CD14-positive monocyte (primary cell): ENCODE measurements around the gene SLC2A9. TPM values are rescaled to one million over a fixed set of nuclear protein-coding genes. Genes with fewer than 3 reads are reported as not detected.
"Not testable (repeated sequence)": the region's sequence is repeated elsewhere in the genome, so short reads cannot be mapped to it uniquely, and the experiment has no call there.

ENCODE experiments used
- DNase-seq, 3 donors: peaks; one replicate each; pipeline ENCODE4 v3.0.0-alpha.2; 2011 to 2022
- H2AFZ ChIP-seq: 2 replicates; pipeline ENCODE4 v1.6.0; 2012; ENCODE audit warnings: mild to moderate bottlenecking, low read depth, low read length, inconsistent platforms; ENCODE audit not compliant: insufficient read depth, poor library complexity, severe bottlenecking
- H3K27ac ChIP-seq, 2 donors: 1 replicate in 1 of 2; 2 replicates in 1 of 2; pipeline ENCODE4 v1.5.1; 2012 to 2013; ENCODE audit warnings: low read length in 2 of 2, control low read depth in 1 of 2, inconsistent platforms in 1 of 2, low read depth in 1 of 2, mild to moderate bottlenecking in 1 of 2
- H3K27me3 ChIP-seq, 2 donors: one replicate each; pipeline versions ENCODE4 v1.6.0 to v1.6.1; 2011 to 2013; ENCODE audit warnings: low read length in 2 of 2; ENCODE audit not compliant: control insufficient read depth in 2 of 2, insufficient read depth in 2 of 2
- H3K36me3 ChIP-seq, 2 donors: replicated peaks in 1 of 2; 1 replicate in 1 of 2; 2 replicates in 1 of 2; pipeline versions ENCODE4 v1.5.1 to v1.6.1; 2012 to 2013; ENCODE audit warnings: low read length in 2 of 2, control low read depth in 1 of 2, inconsistent platforms in 1 of 2, mild to moderate bottlenecking in 1 of 2; ENCODE audit not compliant: insufficient read depth in 2 of 2, control insufficient read depth in 1 of 2
- H3K4me1 ChIP-seq, 2 donors: 1 replicate in 1 of 2; 2 replicates in 1 of 2; pipeline versions ENCODE4 v1.5.1 to v1.6.1; 2012 to 2013; ENCODE audit warnings: low read length in 2 of 2, control low read depth in 1 of 2, inconsistent platforms in 1 of 2, mild to moderate bottlenecking in 1 of 2, moderate library complexity in 1 of 2; ENCODE audit not compliant: insufficient read depth in 2 of 2, control insufficient read depth in 1 of 2
- H3K4me2 ChIP-seq: replicated peaks from 2 replicates; pipeline ENCODE3; 2012; ENCODE audit warnings: low read length, moderate library complexity, mild to moderate bottlenecking; ENCODE audit not compliant: poor library complexity, severe bottlenecking; ENCODE audit errors: extremely low read depth
- H3K4me3 ChIP-seq, 3 experiments: fragments of 200-600 bp in 1 of 3; sonication (generic) in 1 of 3; replicated peaks in 1 of 3; 1 replicate in 2 of 3; 2 replicates in 1 of 3; pipeline ENCODE4 v1.5.1; 2011 to 2013; ENCODE audit warnings: low read length in 3 of 3, mild to moderate bottlenecking in 3 of 3, control low read depth in 2 of 3, low read depth in 2 of 3, inconsistent platforms in 1 of 3, moderate library complexity in 1 of 3
- H3K79me2 ChIP-seq: 2 replicates; pipeline ENCODE4 v1.6.0; 2012; ENCODE audit warnings: mild to moderate bottlenecking, control low read depth, inconsistent platforms, low read length, moderate library complexity; ENCODE audit not compliant: insufficient read depth
- H3K9ac ChIP-seq: 2 replicates; pipeline ENCODE4 v1.6.0; 2017; ENCODE audit warnings: low read length, mild to moderate bottlenecking; ENCODE audit not compliant: insufficient read depth, poor library complexity, severe bottlenecking
- H3K9me3 ChIP-seq, 2 donors: replicated peaks in 1 of 2; 1 replicate in 1 of 2; 2 replicates in 1 of 2; pipeline versions ENCODE4 v1.5.1 to v1.6.1; 2012 to 2013; ENCODE audit warnings: low read length in 2 of 2, control low read depth in 1 of 2; ENCODE audit not compliant: control insufficient read depth in 1 of 2, insufficient read depth in 1 of 2
- H4K20me1 ChIP-seq: 2 replicates; pipeline ENCODE4 v1.6.0; 2012; ENCODE audit warnings: mild to moderate bottlenecking, low read length, control low read depth, moderate library complexity; ENCODE audit not compliant: insufficient read depth
- H3K27ac Mint-ChIP-seq, 7 donors: one replicate each; pipeline ENCODE4 v1.8.0; 2020; ENCODE audit warnings: mild to moderate bottlenecking in 7 of 7, mixed read lengths in 7 of 7, moderate library complexity in 6 of 7, inconsistent platforms in 2 of 7
- H3K27me3 Mint-ChIP-seq, 3 donors: one replicate each; pipeline ENCODE4 v1.8.0; 2021 to 2022; ENCODE audit warnings: low read depth in 3 of 3, mild to moderate bottlenecking in 3 of 3, mixed read lengths in 3 of 3, moderate library complexity in 3 of 3, inconsistent platforms in 1 of 3
- H3K36me3 Mint-ChIP-seq, 2 donors: one replicate each; pipeline ENCODE4 v1.8.0; 2020; ENCODE audit warnings: mixed read lengths in 2 of 2, inconsistent platforms in 1 of 2, mild to moderate bottlenecking in 1 of 2
- H3K4me1 Mint-ChIP-seq: one replicate; pipeline ENCODE4 v1.8.0; 2020; ENCODE audit warnings: mild to moderate bottlenecking, mixed read lengths
- H3K4me3 Mint-ChIP-seq, 2 donors: one replicate each; pipeline ENCODE4 v1.8.0; 2020; ENCODE audit warnings: mild to moderate bottlenecking in 2 of 2, mixed read lengths in 2 of 2, moderate library complexity in 1 of 2
- H3K9me3 Mint-ChIP-seq, 7 donors: one replicate each; pipeline ENCODE4 v1.8.0; 2020 to 2022; ENCODE audit warnings: mixed read lengths in 7 of 7, mild to moderate bottlenecking in 6 of 7, moderate library complexity in 6 of 7, inconsistent platforms in 2 of 7
- WGBS: methylation state at CpG from one replicate; pipeline ENCODE4 v1.1.5; 2013; ENCODE audit warnings: missing lambda C conversion rate; ENCODE audit not compliant: insufficient coverage; 5-methylcytosine and 5-hydroxymethylcytosine counted together
- intact Hi-C, 2 donors: fragments of 100-400 bp; cut with micrococcal nuclease; formaldehyde crosslinking; loops; one replicate each; pipeline versions ENCODE4 v1.15.0 to v1.15.1; 2023
- polyA plus RNA-seq, 3 donors: library from polyadenylated mRNA; depleted of rRNA in 1 of 3; unstranded in 2 of 3; stranded (reverse) in 1 of 3; fragments of 300-500 nt in 2 of 3; fragments of >200 nt in 1 of 3; fragmentation: Illumina TruSeq in 2 of 3; gene quantifications; 1 replicate in 2 of 3; 2 replicates in 1 of 3; pipeline ENCODE4 v1.2.3, GENCODE V29; 2012 to 2021
- TF ChIP-seq, protein P1 (sequence below): fragments of 200-600 bp; IDR thresholded peaks from one replicate; pipeline ENCODE4 v1.8.0; 2022; ENCODE audit warnings: antibody characterized with exemption, mild to moderate bottlenecking

The SLC2A9 gene
- polyA plus RNA-seq, 3 donors = 27.3 to 38.6 (median 34.7) TPM

DNA sequence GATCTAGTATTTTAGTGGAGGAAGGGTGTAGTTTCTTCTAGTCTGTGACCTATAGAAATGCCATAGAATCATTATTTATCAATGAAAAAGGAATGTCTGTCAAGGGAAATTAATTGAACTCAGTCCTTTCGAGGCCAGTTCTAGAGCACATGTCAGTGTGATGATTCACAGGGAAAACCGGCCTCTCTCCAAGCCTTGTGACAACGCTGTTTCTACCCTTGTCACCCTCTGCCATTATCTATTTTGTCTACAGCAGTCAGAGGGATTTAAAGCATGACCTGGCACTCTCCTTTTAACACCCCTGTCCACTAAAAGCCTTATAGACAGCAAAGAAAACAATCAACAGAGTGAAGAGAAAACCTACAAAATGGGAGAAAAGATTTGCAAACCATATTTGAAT is 120.0 kb downstream of the SLC2A9 start:
- intact Hi-C loops = no loop called here
- Histone ChIP-seq H3K79me2 (no peaks in the 10 kb centered on the region), H3K4me1 (peaks cover 0 to 6% of the 10 kb centered on the region in 2 donors), H3K36me3 (peaks cover 38 to 72% of the 10 kb centered on the region in 2 donors), H4K20me1 (no peaks in the 10 kb centered on the region), H3K4me2 (no peak overlapping the region), H3K9me3 (no peaks in the 10 kb centered on the region), H2AFZ (no peak overlapping the region), H3K27me3 (no peaks in the 10 kb centered on the region), H3K27ac (peak overlapping the region in 1 of 2 donors; percentile 26), H3K9ac (no peak overlapping the region), H3K4me3 (no peak overlapping the region)
- WGBS = no CpG with 5 or more reads among the region's 3 CpGs
- Mint-ChIP-seq H3K4me3 (no peak overlapping the region), H3K4me1 (peaks cover 5% of the 10 kb centered on the region), H3K36me3 (peaks cover 60 to 67% of the 10 kb centered on the region in 2 donors), H3K27me3 (no peaks in the 10 kb centered on the region), H3K27ac (peak overlapping the region in 4 of 7 donors; percentile 22 to 85 (median 64)), H3K9me3 (peaks cover 0 to 6% (median 0%) of the 10 kb centered on the region in 7 donors)
- peak in 1 of 3 donors; percentile 55 for DNase-seq
- TF ChIP-seq, protein P1, sequence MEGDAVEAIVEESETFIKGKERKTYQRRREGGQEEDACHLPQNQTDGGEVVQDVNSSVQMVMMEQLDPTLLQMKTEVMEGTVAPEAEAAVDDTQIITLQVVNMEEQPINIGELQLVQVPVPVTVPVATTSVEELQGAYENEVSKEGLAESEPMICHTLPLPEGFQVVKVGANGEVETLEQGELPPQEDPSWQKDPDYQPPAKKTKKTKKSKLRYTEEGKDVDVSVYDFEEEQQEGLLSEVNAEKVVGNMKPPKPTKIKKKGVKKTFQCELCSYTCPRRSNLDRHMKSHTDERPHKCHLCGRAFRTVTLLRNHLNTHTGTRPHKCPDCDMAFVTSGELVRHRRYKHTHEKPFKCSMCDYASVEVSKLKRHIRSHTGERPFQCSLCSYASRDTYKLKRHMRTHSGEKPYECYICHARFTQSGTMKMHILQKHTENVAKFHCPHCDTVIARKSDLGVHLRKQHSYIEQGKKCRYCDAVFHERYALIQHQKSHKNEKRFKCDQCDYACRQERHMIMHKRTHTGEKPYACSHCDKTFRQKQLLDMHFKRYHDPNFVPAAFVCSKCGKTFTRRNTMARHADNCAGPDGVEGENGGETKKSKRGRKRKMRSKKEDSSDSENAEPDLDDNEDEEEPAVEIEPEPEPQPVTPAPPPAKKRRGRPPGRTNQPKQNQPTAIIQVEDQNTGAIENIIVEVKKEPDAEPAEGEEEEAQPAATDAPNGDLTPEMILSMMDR = no peak

DNA sequence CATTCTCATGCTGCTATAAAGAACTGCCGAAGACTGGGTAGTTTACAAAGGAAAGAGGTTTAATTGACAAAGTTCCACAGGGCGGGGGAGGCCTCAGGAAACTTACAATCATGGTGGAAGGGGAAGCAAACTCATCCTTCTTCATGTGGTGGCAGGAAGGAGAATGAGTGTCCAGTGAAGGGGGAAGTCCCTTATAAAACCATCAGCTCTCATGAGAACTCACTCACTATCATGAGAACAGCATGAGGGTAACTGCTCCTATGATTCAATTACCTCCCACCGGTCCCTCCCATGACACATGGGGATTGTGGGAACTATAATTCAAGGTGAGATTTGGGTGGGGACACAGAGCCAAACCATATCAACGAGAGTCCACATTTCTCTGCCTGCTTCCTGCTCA is 120.7 kb downstream of the SLC2A9 start:
- intact Hi-C loops, H3K4me1 ChIP-seq, H3K4me3 Mint-ChIP-seq, H3K9ac ChIP-seq, H3K27me3 ChIP-seq, H4K20me1 ChIP-seq, H3K4me1 Mint-ChIP-seq, H3K9me3 Mint-ChIP-seq, H3K79me2 ChIP-seq, H3K4me3 ChIP-seq, H2AFZ ChIP-seq, H3K4me2 ChIP-seq, H3K9me3 ChIP-seq, H3K27me3 Mint-ChIP-seq: not testable (repeated sequence)
- DNase-seq = peak; percentile 6 to 79 (median 12)
- peak overlapping the region in 4 of 7 donors; percentile 22 to 85 (median 64) for H3K27ac Mint-ChIP-seq
- H3K36me3 Mint-ChIP-seq = peaks cover 60 to 66% of the 10 kb centered on the region in 2 donors
- H3K36me3 ChIP-seq = peaks cover 32 to 66% of the 10 kb centered on the region in 2 donors
- WGBS = 40% methylated on average over 2 of the region's 4 CpGs
- H3K27ac ChIP-seq = peak overlapping the region in 1 of 2 donors; percentile 26
